ENCODE data around the gene UTP25.
A peak's percentile ranks its signal among the peaks of the same experiment; 100 is the strongest.

UTP25 gene

DNA sequence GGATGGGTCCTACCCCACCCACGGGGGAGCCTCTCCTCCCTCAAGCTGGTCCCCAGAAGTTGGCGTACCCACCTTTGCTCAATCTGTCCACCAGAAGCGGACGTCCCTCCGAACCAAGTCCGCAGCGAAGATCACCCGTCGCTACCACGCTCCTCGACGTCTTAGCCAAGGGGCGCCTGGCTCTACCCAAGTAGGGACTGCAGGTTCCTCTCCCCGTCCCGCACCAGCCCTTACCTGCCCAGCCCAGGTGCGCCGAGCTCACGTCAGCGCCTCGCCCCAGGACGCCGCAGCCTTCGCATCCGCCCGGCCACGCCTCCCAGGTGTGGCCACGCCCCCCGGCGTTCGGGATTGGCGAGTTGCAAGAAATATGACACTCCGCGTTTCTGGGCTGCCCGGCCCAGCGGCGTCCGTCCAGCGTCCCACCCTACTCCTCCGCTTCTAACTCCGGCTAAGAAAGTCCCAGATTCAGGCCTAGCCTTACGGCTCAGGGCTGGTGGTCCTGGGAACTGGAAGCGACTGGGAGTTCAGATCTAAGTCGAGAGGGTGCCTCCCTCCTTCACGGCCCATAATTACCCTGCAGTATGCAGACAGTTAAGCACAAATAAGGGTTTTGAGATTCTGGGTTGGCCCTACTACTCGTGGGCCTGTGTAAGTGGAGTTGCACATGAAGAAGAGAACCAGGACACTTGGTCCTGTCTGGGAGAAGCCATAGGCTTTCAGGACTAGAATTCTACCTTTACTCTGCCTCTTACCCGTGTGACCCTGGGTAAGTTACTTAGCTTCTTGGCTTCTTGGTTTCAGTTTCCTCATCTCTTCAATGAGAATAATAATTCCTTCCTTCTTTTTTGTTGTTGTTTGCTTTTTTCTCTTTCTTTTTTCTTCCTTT, 21.7 kb upstream of the UTP25 start, which contains the start of gene IRF6:
IRF6 (minus strand) TSS at position 268 of the 886 bp plus-strand sequence. CDS start 4,729 bp downstream, outside the sequence.
- peak in 1 of 2 experiments; percentile 34 for DNase-seq (ENCODE audit: low read depth in 2 of 2)

DNA sequence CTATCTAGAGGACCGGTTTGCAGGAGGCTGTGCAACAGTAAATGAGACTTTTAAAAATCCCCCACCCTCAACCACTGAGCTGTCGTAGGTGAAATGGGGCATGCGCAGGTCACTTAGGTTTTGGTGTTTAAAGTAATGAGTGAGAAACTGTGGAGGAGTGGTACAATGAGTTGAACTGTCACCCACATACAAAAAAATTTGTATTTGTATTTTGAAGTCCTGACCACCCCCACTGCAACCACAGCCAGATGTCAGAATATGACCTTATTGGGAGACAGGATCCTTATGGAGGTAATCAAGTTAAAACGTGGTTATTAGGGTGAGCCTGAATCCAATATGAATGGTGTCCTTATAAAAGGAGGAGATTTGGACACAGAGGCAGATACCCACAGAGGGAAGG, 20.3 kb upstream of the UTP25 start:
- DNase-seq (ENCODE audit: low read depth in 2 of 2) = no peak

DNA sequence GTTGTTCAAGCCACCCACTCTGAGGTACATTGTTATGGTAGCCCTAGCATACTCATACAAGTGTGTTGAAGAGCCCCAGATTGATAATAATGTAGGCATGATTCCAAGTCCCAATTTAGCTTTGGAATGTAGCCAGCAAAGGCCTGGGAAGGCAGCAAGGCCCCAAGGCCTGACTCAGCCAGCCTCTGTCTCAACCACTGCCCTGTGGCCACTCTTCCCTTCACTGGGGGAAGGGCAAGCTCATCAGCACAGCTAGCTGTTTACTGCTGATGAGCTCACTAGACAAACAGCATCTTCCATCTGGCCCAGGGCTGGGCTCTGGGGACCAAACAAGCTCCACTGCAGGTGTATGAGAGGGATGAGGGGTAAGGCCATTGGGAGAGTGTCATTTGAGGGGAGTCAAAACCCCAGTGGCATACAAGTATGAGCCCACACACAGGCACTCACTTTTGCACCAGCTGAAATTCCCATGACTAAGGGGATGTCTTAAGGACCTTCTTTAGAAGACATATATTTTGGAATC, 19.7 kb upstream of the UTP25 start:
- peak; percentile 57 to 68 for DNase-seq (ENCODE audit: low read depth in 2 of 2)

GRCh38 chr1:209809611-209810010, 18.2 kb upstream of the UTP25 start:
- no peak for DNase-seq (ENCODE audit: low read depth in 2 of 2)

GRCh38 chr1:209810783-209811182, 17.0 kb upstream of the UTP25 start:
- no peak for DNase-seq (ENCODE audit: low read depth in 2 of 2)

GRCh38 chr1:209813902-209814301, 13.9 kb upstream of the UTP25 start:
- no peak for DNase-seq (ENCODE audit: low read depth in 2 of 2)

DNA sequence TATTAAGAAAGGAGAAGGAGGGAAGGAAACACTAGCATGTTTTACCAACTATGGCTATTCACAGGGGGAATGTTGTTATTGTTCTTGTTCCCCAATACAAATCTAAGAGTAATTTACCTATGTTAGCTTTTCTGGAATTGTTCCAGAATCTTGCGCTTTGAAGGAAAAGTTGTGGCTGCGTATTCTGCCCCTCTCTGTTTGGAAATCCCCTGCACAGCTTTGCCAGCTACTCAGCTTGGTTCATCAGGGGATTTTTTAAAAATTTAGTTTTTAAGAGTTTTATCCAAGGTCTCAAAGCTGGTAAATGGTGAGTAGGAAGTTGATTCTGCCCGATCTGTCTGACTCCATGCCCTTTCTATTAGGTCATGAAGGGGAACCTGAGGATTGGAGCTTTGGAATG, 12.3 kb upstream of the UTP25 start:
- no peak for DNase-seq (ENCODE audit: low read depth in 2 of 2)

GRCh38 chr1:209815931-209816341, 11.8 kb upstream of the UTP25 start:
- DNase-seq (ENCODE audit: low read depth in 2 of 2) = no peak

GRCh38 chr1:209816923-209817322, 10.8 kb upstream of the UTP25 start:
- no peak for DNase-seq (ENCODE audit: low read depth in 2 of 2)

- DNase-seq (ENCODE audit: low read depth in 2 of 2) = no peak
Observed at GRCh38 chr1:209817691-209818090, 10.1 kb upstream of the UTP25 start.

- DNase-seq (ENCODE audit: low read depth in 2 of 2) = no peak
Observed at GRCh38 chr1:209819058-209819457, 8.7 kb upstream of the UTP25 start.

DNA sequence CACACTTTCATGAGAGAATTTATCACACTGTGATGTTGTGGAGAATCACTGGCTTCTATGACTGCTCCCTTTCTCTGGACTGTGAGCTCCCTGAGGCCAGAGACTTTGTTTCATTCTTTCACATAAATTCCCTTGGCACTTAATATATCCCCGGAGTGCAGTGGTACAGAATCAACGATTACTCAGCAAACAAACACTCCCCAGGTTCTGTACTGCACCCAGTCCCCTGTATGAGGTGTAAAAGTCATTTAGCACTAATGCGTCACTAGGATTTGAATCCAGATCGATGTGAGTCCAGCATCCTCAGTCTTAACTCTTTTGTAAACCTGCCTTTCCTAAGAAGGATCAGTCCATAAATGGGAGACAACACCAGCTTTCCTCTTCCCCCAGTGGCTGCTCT, 6.8 kb upstream of the UTP25 start:
- no peak for DNase-seq (ENCODE audit: low read depth in 2 of 2)

DNA sequence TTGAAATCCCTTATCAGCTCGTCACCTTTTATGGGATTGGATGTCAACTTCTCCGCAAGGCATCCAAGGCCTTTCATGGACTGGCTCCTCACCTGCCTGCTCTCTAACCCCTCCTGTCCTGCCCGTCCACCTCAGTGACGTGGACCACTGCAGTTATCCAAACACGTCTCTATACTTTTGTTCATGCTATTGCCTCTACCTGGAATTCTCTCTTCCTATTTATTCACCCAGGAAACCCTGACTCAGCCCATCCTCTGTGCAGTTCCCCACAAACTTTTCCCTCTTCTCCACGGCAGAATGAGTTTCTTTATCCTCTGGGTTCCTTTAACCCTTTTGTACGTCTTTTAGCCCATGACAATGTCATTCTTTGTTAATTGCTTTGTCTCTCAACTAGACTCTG, 5.1 kb upstream of the UTP25 start:
- no peak for DNase-seq (ENCODE audit: low read depth in 2 of 2)

DNA sequence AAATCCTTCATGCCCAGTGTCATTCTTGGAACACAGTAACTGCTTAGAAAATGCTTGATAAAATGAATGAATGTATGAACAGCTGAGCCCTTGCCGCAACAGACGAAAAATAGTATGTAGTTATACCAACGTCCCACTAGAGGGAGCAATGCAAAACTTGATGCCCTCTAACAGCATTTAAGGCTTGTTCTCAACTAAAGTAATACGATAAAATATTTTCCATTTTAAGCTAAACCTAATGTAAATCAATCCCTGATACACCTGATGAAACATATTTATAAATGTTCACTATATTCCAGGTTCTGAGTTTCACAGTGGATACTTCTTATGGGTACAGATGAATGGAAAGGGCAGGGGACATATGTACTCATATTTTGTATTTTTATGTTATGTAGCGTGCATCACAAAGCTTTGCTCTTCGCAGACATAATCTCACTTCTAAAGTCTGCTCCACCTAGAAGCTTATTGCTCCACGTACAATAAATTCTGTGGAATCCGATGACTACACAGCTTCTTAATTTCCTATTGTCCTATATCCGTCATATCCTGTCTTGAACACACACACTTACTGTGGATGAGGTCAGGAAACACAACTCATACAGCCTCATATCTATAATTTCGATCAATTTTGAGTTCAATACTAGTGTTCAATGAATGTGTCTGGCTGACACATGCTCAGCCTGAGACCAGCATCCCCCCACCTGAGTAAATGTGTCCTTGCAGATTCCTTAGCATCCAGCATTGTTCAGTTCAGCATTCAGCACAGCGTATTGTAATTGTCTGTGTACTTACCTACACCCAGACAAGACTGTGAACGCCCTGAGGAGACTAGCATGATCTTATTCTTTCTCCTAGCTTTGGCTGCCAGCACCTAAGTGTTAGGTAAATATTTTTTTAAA, 4.4 kb upstream of the UTP25 start:
- DNase-seq (ENCODE audit: low read depth in 2 of 2) = peak; percentile 46 to 54

DNA sequence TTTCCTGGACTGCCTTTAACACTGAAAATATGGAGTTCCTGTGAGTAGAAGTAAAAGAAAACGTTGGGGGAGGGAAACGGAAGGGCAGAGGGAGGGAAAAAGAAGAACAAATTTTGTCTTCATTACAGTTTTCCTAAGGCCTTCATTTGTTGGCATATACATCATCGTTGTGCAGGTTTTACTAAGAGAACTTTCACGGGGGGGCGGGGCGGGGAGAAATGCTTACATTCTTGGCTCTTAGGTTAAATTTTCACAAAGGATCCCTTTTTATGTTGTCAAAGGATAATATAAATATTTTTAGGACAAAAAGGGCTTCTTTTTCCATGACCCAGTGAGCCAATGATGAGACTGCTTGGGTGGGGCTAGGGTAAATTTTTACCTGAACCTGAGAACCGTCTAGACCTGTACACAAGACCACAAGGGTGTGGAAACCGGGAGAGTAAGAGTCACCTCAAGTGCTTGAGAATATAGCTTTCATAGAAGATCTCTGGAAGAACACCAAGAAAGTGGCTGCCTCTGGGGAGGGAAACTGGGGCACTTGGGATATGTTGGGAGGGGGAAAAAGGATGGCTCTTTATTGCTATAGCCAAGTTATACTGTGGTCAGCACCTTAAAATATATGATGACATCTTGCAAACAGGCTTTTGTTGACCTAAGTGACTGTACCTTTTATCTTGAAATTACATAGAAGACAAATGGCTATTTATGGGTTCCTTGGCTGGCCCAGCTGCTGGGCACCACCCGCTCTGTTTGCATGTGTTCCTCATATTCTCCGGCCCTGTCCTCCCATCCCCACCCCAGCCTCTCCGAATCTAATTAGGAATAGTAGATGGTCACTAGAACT, 2.0 kb upstream of the UTP25 start:
- DNase-seq (ENCODE audit: low read depth in 2 of 2) = no peak

DNA sequence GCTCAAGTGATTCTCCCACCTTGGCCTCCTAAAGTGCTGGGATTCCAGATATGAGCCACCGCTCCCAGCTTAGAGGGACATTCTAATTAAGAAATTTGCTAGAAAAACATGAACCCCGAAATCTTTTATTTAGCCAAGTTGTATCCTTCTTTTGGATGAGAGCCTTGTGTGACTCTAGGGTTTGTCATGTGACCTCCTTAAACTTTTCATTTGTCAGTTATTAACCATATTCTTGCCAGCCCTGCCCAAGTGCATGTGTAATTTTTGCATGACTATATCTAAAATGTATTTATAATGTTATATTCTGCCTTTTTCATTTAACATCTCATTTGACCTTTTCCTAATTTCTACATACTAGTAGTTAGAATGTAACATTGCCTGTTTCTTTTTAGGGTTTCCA, 1.9 kb downstream of the UTP25 start:
- no peak for DNase-seq (ENCODE audit: low read depth in 2 of 2)

DNA sequence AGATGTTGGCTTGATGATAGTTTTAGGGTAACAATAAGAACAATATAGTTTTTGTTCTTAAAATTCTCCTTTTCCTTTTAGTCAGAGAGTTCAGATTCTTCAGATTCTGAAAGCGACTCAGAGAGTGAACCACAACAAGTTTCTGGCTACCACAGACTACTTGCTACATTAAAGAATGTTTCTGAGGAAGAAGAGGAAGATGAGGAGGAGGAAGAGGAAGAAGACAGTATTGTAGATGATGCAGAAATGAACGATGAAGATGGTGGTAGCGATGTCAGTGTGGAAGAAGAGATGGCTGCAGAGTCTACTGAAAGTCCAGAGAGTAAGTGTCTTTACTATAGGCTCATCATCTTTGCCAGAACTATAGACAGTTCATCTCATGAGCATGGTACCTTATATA, 3.0 kb downstream of the UTP25 start:
- DNase-seq (ENCODE audit: low read depth in 2 of 2) = no peak

GRCh38 chr1:209831615-209832014, 3.8 kb downstream of the UTP25 start:
- no peak for DNase-seq (ENCODE audit: low read depth in 2 of 2)

- peak; percentile 64 to 66 for DNase-seq (ENCODE audit: low read depth in 2 of 2)
Observed at GRCh38 chr1:209835782-209836298, 8.1 kb downstream of the UTP25 start.

- DNase-seq (ENCODE audit: low read depth in 2 of 2) = no peak
Observed at GRCh38 chr1:209837671-209838070, 9.9 kb downstream of the UTP25 start.

DNA sequence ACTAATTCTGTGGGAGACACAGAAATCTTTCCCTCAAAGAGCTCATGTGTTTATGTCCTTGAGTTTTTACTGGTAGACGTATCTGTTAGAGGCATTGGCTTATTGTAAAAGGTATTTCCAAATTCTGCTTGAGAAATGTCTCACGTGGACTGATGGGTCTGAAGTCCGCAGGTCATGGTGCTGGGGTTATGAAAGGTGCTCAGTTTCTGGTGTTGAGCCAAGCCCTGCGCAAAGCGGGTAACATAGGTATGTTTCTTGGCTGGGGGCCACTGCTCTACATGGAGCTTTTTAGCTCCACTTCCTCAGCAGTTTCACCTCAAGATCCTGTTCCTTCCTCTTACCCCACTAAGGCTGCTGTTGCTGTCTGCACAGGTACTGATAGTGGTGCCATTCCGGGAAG, 10.8 kb downstream of the UTP25 start:
- DNase-seq (ENCODE audit: low read depth in 2 of 2) = no peak
